ENCODE data around the gene TXNRD2.

The TXNRD2 gene

DNA sequence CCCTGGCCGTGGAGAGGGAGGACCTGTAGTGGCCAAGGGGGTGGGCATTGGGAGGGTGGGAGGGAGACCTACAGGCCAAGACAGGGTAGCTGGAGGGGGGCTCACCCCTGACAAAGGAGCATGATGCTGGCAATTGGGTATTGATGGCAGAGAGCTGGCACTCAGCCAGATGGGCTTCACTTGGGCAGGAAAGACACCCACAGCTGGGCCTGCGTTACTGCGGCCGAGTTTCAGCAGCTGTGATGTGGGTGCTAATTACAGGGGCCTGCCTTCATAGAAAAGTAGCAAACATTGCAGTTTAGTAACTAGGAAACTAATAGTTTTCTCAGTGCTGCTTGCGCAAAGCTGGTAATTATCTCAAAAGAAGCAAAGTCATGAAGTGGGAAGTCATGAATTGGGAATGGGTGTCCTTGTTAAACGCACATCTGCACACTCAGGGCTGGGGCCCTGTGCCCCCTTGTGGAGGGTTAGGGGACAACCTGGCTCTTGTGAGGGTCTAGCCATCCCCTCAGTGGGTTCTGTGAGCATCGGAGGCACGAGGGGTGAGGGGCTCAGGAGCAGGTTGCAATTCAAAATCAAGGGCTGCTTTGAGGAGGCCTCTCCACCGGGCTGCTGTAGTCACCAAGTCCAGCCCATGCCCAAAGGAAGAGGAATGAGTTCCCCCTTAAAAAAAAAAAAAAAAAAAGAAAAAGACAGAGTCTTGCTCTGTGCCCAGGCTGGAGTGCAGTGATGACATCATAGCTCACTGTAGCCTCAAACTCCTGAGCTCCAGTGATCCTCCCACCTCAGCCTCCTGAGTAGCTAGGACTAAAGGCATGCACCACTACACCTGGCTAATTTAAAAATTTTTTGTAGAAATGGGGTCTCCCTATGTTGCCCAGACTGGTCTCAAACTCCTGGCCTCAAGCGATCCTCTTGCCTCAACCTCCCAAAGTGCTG is 24.4 kb upstream of the TXNRD2 start:
- no peak for DNase-seq

DNA sequence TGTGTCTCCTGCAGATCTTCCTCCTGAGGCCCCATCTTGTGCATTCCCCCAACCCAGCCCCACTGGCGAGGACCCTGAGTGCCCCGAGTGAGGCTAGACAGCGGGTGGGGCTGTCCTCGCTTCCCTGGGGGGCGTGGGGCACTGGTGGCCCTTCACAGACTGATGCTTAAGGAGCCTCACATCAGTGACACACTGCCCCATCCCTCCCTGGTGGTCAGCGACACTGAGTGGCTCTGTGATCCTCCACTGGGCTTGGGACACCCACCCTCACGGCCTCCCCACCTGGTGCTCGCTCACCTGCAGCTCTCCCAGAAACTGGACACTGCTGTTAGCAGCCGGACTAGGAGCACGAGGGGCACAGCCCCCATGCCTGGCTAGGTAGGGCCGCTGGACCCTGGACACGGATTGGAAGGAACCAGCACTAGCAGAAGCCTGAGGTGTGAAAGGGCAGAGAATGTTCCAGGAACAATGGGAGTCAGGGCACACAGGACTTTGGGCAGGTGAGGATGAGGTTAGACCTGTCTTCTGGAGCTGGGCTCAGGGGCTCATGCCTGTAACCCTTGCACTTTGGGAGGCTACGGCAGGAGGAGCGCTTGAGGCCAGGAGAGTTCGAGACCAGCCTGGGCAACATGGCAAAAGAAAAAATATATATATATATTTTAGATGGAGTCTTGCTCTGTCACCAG is 23.2 kb upstream of the TXNRD2 start:
- DNase-seq: no peak

DNA sequence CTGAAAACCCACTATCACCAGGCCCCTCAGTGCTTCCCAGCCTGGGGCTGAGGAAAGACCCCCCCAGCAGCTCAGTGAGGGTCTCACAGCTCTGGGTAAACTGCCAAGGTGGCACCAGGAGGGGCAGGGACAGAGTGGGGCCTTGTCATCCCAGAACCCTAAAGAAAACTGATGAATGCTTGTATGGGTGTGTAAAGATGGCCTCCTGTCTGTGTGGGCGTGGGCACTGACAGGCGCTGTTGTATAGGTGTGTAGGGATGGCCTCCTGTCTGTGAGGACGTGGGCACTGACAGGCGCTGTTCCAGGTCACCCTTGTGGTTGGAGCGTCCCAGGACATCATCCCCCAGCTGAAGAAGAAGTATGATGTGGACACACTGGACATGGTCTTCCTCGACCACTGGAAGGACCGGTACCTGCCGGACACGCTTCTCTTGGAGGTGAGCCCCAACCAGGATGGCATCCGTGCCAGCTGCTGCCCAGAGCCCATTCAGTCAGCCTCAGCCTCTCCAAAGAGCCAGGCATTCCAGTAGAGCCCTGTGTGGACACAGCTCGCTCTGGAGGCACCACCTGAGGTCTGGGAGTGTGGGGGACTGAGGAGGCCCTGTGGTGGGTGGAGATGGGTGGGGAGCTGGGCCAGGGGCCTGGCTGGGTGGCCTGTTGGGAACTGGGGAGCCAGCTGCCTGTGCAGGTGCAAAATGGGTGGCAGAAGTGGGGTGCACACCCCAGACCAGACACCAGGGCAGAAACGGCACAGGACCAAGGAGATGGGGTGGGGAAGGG is 22.4 kb upstream of the TXNRD2 start:
- DNase-seq: no peak

DNA sequence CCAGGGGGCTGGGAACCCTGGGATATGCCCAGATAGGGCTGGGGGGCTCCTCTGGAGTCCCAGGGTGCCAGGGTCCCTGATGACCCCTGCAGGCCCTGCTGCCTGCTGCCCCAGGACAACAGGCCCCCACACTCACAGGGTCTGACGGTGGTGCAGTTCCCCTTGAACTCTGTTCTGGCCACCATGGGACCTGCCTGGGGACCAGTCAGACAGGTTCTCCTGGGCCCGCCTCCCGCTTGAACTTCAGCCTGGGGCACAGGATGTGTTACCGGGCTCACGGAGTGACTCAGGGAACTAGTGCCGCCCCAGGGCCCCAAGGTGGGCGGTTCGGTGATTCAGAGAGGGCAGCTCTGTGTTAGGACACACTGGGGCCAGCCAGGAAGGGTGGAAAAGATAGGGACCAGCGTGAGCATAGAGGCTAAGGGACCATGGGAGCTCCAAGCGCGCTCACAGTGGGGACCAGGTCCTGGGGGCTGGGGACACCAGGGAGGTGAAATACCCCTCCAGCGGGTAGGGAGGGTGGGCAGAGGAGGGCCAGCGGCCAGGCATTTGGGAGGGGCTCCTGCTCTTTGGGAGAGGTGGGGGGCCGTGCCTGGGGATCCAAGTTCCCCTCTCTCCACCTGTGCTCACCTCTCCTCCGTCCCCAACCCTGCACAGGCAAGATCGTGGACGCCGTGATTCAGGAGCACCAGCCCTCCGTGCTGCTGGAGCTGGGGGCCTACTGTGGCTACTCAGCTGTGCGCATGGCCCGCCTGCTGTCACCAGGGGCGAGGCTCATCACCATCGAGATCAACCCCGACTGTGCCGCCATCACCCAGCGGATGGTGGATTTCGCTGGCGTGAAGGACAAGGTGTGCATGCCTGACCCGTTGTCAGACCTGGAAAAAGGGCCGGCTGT is 21.5 kb upstream of the TXNRD2 start:
- no peak for DNase-seq

DNA sequence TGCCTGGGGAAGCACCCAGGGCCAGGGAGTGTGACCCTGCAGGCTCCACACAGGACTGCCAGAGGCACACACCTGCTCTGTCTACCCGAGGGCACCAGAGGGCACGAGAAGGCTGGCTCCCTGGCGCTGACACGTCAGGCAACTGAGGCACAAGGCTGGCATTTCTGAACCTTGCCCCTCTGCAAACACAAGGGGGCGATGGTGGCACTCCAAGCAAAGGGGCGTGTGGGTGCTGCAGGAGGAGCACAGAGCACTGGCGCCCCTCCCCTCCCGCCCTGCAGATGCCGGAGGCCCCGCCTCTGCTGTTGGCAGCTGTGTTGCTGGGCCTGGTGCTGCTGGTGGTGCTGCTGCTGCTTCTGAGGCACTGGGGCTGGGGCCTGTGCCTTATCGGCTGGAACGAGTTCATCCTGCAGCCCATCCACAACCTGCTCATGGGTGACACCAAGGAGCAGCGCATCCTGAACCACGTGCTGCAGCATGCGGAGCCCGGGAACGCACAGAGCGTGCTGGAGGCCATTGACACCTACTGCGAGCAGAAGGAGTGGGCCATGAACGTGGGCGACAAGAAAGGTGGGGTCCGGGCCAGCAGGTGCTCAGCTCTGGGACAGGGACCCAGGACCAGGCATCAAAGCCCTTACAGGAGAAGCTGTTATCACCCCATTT is 20.8 kb upstream of the TXNRD2 start:
- peak; percentile 50 for DNase-seq

DNA sequence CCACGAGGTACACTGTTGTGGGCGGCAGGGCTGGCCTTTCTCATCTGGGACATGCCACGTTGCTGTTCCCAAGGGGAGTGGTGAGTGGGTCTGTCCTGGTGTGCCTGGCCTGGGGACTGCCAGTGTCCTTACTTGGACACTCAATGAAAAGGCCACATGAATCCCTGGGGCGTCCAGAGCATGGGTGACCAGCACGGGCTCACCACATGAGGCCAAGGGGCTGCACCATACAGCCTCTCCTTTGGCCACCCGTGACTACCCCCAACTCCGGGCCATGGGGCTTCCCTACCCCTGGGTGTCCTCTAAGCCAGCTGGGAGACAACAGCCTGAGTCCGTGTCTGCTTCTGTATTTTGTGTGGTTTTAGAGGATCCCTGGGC is 20.2 kb upstream of the TXNRD2 start:
- DNase-seq: no peak

DNA sequence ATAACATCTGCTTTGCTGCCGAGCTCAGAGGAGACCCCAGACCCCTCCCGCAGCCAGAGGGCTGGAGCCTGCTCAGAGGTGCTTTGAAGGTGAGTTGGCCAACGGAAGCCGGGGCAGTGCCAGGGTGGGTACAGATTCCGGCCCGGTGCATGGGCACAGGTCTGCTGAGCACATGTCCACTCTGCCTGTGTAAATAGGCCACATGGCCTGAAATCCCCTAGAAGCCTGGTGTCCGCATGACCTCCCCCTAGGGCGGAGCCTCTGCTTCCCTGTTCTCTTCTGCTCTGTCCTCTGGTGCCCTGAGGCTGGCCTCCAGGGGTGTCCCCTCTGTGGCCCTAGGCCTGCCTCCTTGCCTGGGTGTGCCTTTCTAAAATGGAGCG is 19.6 kb upstream of the TXNRD2 start:
- DNase-seq: no peak

DNA sequence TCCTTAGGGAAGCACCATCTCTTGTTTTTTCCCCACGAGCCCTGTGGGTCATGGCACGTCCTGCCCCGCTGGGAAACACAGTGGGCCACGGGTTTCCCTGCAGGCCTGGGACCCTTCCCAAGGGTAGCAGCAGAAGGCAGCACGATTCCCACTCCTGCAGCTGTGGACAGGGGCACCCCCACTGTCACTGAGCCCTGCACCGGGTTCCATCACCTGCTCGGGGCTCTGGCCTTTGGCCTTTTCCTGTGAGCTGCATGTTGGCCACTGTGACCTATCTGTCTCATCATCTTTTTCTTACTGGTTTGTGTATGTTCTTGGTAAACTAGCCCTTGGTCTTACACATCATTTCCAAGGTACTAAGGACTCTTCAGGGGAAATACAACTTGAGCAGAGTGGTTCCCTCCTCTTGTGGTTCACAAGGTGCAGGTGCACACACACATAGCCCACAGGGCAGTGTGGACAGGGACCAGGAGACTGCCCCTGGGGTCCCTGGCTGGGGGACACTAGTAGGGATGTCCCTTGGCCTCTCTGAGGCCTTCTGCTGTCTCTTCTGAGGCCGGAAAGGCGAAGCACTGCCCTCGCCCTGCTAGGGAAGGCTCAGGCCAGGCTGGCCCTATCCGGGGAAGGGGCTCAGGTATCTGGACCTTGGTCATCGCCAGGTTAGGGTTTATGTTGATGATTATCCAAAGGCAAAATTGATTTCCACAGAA is 19.0 kb upstream of the TXNRD2 start:
- no peak for DNase-seq

DNA sequence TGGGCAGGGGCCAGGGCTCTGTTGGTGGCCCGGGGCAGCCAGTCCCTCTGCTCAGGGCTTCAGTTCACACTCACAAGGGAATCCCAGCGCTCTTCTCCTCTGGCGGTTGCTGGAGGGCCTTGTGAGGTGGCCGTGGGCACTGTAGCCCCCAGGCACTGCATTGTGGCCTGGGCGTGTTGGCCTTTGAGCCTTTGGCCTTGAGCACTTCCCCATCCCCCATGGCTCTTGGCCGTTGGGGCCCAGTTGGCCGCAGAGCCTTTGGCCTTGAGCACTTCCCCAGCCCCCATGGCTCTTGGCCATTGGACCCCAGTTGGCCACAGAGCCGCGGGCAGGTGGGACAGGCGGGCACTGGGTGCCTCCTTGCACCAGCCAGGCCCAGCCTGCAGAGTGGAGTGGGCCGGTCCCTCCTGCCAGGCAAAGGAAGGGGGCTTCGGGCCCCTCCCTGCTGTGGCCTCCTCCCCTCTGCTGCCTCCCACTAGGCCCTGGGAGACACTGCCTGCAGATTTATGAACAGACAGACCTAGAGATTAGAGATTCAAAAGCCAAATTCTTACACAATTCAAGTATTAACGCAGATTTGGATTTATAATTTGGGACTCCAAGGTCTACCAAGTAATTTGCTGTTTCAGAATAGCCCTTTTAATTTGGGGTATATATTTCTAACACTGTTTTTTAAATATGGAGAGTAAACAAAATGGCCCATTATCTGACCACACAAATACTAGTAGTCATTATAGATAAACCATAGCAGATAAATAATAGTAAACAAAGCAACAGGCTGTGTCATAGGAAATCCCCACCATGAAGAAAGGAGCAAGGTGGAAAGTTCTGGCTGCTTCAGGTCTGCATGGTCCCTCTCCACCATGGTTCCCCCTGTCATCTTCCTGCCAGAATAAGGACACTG is 18.2 kb upstream of the TXNRD2 start:
- no peak for DNase-seq

DNA sequence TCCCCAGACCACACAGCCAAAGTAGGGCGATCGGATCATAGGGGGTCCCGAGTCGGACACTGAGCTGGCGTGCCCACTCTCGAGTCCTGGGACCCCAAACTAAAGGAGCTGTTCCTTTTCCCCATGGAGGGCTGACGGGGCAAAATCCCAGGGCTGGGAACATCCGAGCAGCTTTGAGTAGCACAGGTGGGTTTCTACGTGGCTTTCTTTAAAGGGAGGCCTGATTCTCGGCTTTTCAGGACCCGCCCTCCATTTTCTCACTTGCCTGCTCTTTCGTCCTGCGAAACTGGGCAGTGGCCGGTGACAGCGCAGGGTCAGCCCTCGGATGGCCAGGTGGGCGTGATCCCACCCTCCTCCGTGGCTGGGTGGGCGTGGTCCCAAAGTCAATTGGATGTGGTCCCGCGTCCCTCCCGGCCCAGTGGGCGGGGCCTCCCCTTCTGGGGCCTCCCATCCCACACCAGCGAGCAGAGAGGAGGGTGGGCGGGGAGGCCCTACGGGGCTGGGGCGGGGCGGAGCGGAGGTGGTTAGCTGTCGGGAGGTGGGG is 17.5 kb upstream of the TXNRD2 start:
- no peak for DNase-seq

DNA sequence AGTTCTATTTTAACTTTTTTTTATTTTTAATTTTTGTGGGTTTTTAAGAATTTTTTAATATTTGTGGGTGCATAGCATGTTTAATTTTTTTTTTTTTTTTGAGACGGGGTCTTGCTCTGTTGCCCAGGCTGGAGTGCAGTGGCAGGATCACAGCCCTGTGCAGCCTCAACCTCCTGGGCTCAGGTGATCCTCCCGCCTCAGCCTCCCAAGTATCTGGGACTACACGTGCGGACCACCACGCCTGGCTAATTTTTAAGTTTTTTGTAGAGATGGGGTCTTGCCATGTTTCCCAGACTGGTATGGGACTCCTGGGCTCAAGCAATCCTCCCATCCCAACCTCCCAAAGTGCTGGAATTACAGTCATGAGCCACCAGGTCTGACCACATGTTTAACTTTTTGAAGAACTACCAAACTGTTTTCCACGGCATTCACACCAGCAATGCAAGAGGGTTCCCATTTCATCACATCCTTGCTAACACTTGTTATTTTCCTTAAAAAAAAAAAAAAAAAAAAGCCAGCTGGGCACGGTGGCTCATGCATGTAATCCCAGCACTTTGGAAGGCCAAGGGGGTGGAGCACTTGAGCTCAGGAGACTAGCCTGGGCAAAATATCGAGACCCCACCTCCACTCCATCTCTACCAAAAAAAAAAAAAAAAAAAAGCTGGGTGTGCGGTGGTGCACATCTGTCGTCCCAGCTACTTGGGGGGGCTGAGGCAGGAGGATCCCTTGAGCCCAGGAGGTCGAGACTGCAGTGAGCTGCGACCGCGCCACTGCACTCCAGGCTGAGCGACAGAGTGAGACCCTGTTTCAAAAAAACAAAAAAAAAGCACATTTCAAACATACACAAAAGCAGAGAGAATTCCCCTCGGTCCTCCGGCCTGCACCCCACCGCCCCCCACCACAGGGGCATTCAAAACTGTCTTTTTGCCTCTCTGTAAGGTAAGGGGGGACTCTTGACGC is 16.7 kb upstream of the TXNRD2 start:
- no peak for DNase-seq

DNA sequence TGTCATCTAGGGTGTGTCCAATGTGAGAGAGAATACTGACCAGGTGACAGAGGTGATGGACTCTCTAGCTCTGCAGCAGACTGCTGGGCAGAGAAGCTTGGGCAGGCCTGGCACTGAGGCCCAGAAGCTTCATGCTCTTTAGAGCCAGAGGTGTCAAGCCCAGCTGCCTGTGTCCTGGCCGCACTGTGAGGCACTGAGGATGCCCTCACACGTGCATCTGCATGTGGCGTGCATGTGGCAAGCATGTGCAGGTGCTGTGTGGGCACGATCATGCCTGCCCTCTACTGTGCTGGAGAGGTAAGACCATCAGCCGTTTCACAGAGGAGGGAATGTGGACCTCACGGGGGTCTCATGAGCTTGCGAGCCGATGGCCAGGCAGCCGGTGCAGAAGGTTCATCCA is 15.8 kb upstream of the TXNRD2 start:
- DNase-seq: no peak

DNA sequence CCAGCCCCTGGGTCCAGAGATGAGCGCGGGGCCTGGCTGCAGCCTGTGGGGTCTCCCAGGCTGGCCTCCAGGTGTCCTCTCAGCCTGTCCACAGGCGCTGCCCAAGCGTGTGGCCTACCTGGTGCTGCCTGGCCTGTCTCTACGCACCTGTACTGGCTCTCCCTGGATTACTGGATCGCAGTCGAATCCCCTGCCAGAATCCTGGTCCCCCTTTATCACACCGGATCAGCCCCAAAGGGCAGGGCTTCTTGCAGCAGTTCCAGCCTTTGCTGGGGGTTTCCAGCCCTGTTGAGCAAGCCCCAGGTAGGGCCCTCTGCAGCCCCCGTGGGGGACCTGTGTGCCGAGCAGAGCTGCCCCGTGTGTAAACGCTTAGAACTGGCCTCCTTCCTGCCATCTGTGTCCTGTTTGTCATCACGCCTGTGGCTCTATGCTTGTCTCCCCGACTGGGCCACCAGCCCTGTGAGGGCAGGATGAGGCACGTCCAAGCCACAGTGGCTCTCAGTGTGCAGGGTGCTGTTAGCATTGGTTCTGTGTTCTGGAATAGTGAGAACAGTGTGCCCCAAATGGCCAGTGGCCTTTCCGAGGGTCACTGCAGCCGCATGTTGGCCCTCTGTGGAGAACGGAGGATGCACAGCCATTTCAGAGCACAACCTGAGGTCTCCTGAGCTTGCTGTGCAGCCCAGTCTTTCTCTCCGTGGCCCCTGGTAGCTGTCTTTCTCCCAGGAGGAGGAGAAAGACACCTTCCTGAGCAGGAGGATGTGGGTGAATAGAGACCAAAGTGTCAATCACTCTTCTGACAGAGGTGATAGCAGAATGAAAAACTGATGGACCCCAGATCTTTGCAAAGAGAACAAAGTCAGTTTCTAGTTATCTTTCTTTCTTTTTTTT is 13.9 kb upstream of the TXNRD2 start:
- no peak for DNase-seq

DNA sequence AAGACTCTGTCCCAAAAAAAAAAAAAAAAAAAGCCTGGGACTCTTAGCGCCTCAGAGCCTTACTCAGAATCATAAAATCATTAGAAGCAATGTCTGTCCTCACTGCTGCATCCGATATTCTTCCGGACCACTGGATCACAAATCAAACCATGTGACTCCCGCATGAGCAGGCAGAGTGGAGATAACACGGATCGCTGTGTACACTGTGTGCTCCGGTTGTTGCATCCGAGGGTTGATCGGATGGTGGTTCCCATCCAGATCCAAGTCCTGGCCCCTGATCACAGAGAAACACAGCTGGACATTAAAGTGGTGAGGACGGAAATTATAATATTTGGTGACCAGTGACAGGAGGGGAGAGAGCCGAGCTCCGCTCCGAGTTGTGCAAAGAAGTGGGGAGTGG is 9.7 kb upstream of the TXNRD2 start:
- DNase-seq: no peak

DNA sequence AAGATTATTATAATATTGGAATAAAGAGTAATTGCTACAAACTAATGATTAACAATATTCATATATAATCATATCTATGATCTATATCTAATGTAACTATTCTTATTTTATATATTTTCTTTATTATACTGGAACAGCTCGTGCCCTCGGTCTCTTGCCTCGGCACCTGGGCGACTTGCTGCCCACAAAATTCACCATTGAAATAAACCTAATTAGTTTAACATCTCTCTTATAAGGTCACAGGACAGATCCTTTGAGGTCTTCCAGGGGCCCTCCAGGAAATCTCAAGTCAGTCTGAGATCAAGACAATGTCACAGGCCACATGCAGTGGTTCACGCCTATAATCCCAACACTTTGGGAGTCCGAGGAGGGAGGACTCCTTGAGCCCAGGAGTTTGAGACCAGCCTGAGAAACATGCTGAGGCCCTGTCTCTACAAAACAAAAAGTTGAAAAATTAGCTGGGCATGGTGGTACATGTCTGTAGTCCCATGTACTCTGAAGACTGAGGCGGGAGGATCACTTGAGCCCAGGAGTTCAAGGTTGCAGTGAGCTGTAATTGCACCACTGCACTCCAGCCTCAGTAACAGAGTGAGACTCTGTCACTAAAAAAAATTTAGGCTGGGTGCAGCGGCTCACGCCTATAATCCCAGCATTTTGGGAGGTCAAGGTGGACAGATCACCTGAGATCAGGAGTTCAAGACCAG is 6.6 kb upstream of the TXNRD2 start:
- no peak for DNase-seq

DNA sequence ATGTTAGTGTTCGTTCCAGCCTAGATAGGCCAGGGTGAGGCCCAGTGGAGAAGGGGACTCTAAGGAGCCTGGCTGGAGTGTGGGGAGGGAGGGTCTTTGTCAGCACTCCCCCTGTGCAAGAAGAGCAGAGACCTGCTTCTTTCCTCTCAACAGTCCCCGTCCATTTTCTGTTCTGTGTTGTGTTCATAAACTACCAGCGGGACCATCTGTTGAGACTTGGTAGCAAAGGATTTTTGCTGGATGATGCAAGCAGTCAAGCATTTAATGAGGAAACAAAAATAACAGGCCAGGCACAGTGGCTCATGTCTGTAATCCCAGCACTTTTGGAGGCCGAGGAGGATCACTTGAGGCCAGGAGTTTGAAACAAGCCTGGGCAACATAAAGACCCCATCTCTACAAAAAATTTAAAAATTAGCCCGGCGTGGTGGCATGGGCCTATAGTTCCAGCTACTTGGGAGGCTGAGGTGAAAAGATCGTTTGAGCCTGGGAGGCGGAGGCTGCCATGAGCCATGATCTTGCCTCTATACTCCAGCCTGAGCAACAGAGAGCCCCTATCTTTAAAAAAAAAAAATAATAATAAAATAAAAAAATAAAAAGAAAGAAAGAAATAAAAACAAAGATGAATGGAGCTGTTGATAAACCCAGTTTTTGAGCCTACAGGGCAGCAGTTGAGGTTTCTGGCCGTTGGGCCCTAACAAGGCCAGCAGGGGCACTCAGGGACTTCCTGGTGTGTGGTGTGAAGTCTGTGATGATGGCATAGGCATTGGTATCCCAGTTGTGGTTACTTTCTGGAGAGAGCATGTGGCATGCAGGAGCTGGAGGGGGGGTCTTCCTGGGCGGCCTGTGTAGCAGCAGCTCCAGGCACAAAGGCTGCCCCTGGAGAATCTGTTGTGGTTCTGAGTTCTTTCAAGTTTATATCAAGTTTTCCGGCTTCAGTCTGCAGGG is 1.7 kb upstream of the TXNRD2 start:
- DNase-seq: no peak
